K562 (cell line): ENCODE data around the gene LPCAT1. TPM values are rescaled to one million over a fixed set of nuclear protein-coding genes. Genes with fewer than 3 reads are reported as not detected.

Experiments
- ATAC-seq: fragments of 200-7000 bp; cut with Tn5 transposase; 3 replicates; pipeline ENCODE4 v1.9.1; 2020; ENCODE audit warnings: moderate library complexity
- BruUV-seq: library from RNA; stranded (reverse); fragments of 400-500 nt; replicated peaks from 2 replicates; lab custom pipeline; 2021; lab: Mats Ljungman, UMichigan
- CTCF ChIA-PET: fragments of 300-600 bp; formaldehyde crosslinking; extraction: SDS; loops from one replicate; lab custom pipeline; 2021; ENCODE audit warnings: low intra/inter-chr PET ratio; lab: Yijun Ruan, JAX
- POLR2A ChIA-PET: fragments of 300-600, 350-650 bp; sonication (Branson Sonifier 250); formaldehyde crosslinking; extraction: SDS; loops from one replicate; lab custom pipeline; 2021; ENCODE audit warnings: antibody characterized with exemption, inconsistent platforms; lab: Yijun Ruan, JAX
- DNase-seq, 4 experiments: peaks; one replicate each; pipeline versions ENCODE4 v3.0.0 to v3.0.0-alpha.2; 2011 to 2018; ENCODE audit warnings: low spot score in 3 of 4, mixed read lengths in 3 of 4; ENCODE audit errors: extremely low read depth in 1 of 4
- FAIRE-seq: peaks from 2 replicates; lab custom pipeline; 2011; peaks lifted over from hg19 to GRCh38; lab: Jason Lieb, UNC
- H2AFZ ChIP-seq: 2 replicates; pipeline ENCODE4 v1.6.0; 2011; ENCODE audit warnings: low read depth, low read length, control low read depth, inconsistent platforms
- H3K27ac ChIP-seq: fragments of 200-600 bp; 3 replicates; pipeline ENCODE4 v1.8.0; 2011; ENCODE audit warnings: low read depth, mild to moderate bottlenecking, control low read depth, inconsistent platforms, low read length, moderate library complexity, mixed read lengths; ENCODE audit errors: extremely low read depth
- H3K27me3 ChIP-seq, 2 experiments: fragments of 300-600 bp in 1 of 2; 2 replicates in 1 of 2; 3 replicates in 1 of 2; pipeline versions ENCODE4 v1.6.0 to v1.8.0; 2011; ENCODE audit warnings: inconsistent platforms in 2 of 2, low read length in 2 of 2, mild to moderate bottlenecking in 1 of 2, mixed read lengths in 1 of 2, moderate library complexity in 1 of 2; ENCODE audit not compliant: control insufficient read depth in 2 of 2, insufficient read depth in 2 of 2
- H3K36me3 ChIP-seq: fragments of 300-600 bp; 3 replicates; pipeline ENCODE4 v1.8.0; 2011; ENCODE audit warnings: mild to moderate bottlenecking, low read length, inconsistent platforms; ENCODE audit not compliant: control insufficient read depth, insufficient read depth
- H3K4me1 ChIP-seq, 2 experiments: fragments of 200-600 bp in 1 of 2; replicated peaks in 1 of 2; 2 replicates in 1 of 2; 3 replicates in 1 of 2; pipeline versions ENCODE4 v1.5.1 to v1.8.0; 2011; ENCODE audit warnings: inconsistent platforms in 2 of 2, low read length in 2 of 2, mild to moderate bottlenecking in 1 of 2, mixed read lengths in 1 of 2, moderate library complexity in 1 of 2; ENCODE audit not compliant: control insufficient read depth in 2 of 2, insufficient read depth in 2 of 2
- H3K4me2 ChIP-seq: 2 replicates; pipeline ENCODE4 v1.6.1; 2011; ENCODE audit warnings: low read length, control low read depth, inconsistent platforms, mixed read lengths; ENCODE audit not compliant: insufficient read depth
- H3K4me3 ChIP-seq: fragments of 200-600 bp; sonication (generic), shearing (Covaris generic); 2 replicates; pipeline ENCODE4 v1.5.1; 2016; ENCODE audit warnings: control low read depth, inconsistent platforms
- H3K79me2 ChIP-seq: fragments of 200-600 bp; 3 replicates; pipeline ENCODE4 v1.8.0; 2011; ENCODE audit warnings: low read length, inconsistent platforms; ENCODE audit not compliant: control insufficient read depth, insufficient read depth
- H3K9ac ChIP-seq, 2 experiments: 2 replicates each; pipeline versions ENCODE4 v1.6.0 to v1.6.1; 2011; ENCODE audit warnings: low read depth in 2 of 2, low read length in 2 of 2, control low read depth in 1 of 2, inconsistent platforms in 1 of 2, mild to moderate bottlenecking in 1 of 2, mixed read lengths in 1 of 2; ENCODE audit not compliant: insufficient read depth in 1 of 2
- H3K9me1 ChIP-seq: one replicate; pipeline ENCODE4 v1.6.0; 2011; ENCODE audit warnings: inconsistent platforms, mild to moderate bottlenecking, low read length, moderate library complexity; ENCODE audit not compliant: control insufficient read depth, insufficient read depth
- H3K9me3 ChIP-seq: replicated peaks from 2 replicates; pipeline ENCODE4 v1.5.1; 2011; ENCODE audit warnings: low read depth, low read length, inconsistent platforms; ENCODE audit not compliant: control insufficient read depth, insufficient read depth
- H4K20me1 ChIP-seq: replicated peaks from 2 replicates; pipeline ENCODE4 v1.6.1; 2011; ENCODE audit warnings: low read length, inconsistent platforms, mixed read lengths; ENCODE audit not compliant: control insufficient read depth, insufficient read depth
- CBX8 ChIP-seq: fragments of 200-600 bp; sonication (generic); IDR thresholded peaks from 2 replicates; pipeline ENCODE4 v1.6.1; 2012; ENCODE audit warnings: borderline replicate concordance, mixed run types, low read depth, mild to moderate bottlenecking, moderate library complexity, mixed read lengths, low read length, control low read depth, inconsistent platforms; ENCODE audit not compliant: poor library complexity, severe bottlenecking; ENCODE audit errors: extremely low read depth
- CCNT2 ChIP-seq: IDR thresholded peaks from 2 replicates; pipeline ENCODE4 v1.6.1; 2011; ENCODE audit warnings: borderline replicate concordance, low read depth, mild to moderate bottlenecking, moderate library complexity, mixed read lengths, low read length; ENCODE audit not compliant: insufficient read length; ENCODE audit errors: extremely low read depth
- CHCHD3 ChIP-seq: fragments of 250-450 bp; sonication (Bioruptor Pico); IDR thresholded peaks from 2 replicates; pipeline ENCODE4 v2.1.2; 2022; ENCODE audit warnings: mild to moderate bottlenecking
- EWSR1 ChIP-seq: fragments of 450-650 bp; IDR thresholded peaks from 2 replicates; pipeline ENCODE4 v1.6.1; 2018; ENCODE audit warnings: borderline replicate concordance, mild to moderate bottlenecking, low read depth, moderate library complexity; ENCODE audit not compliant: partially characterized antibody
- GABPA ChIP-seq: fragments of 200-800 bp; sonication (Bioruptor generic); conservative IDR thresholded peaks from 2 replicates; pipeline ENCODE4 v1.6.1; 2016; ENCODE audit warnings: low read depth, missing genetic modification characterization, missing compliant biosample characterization
- MYBL2 ChIP-seq, 2 experiments: fragments of 450-650 bp in 1 of 2; sonication (generic) in 1 of 2; formaldehyde crosslinking in 1 of 2; IDR thresholded peaks; 2 replicates each; pipeline versions ENCODE4 v1.6.1 to v1.8.1; 2017 to 2022; ENCODE audit warnings: borderline replicate concordance in 1 of 2, inconsistent platforms in 1 of 2, low read depth in 1 of 2, mild to moderate bottlenecking in 1 of 2, missing genetic modification reagents in 1 of 2, moderate library complexity in 1 of 2
- NCOA4 ChIP-seq: fragments of 450-650 bp; IDR thresholded peaks from 2 replicates; pipeline ENCODE4 v1.6.1; 2018; ENCODE audit warnings: mild to moderate bottlenecking; ENCODE audit not compliant: partially characterized antibody
- PPARD ChIP-seq: fragments of 250-450 bp; sonication (Bioruptor Pico); IDR thresholded peaks from 2 replicates; pipeline ENCODE4 v1.8.0; 2022; ENCODE audit warnings: inconsistent platforms, mild to moderate bottlenecking, moderate library complexity
- PTTG1 ChIP-seq: fragments of 450-650 bp; IDR thresholded peaks from 2 replicates; pipeline ENCODE4 v1.6.1; 2016; ENCODE audit warnings: low read depth, mild to moderate bottlenecking, missing genetic modification characterization, missing compliant biosample characterization
- SMAD3 ChIP-seq: fragments of 450-650 bp; formaldehyde crosslinking; conservative IDR thresholded peaks from 2 replicates; pipeline ENCODE4 v1.4.0; 2020; ENCODE audit warnings: mild to moderate bottlenecking
- TSHZ1 ChIP-seq: fragments of 250-450 bp; sonication (Bioruptor Pico); IDR thresholded peaks from 2 replicates; pipeline ENCODE4 v1.4.0; 2020; ENCODE audit warnings: mild to moderate bottlenecking, moderate library complexity
- ZNF133 ChIP-seq: fragments of 250-450 bp; sonication (Bioruptor Pico); IDR thresholded peaks from 2 replicates; pipeline ENCODE4 v1.4.0; 2020; ENCODE audit warnings: mild to moderate bottlenecking
- WGBS: fragments of 100-300 bp; shearing (Covaris generic); methylation state at CpG from one replicate; pipeline ENCODE4 v1.1.6; 2016; ENCODE audit warnings: low coverage, mixed read lengths; ENCODE audit not compliant: insufficient coverage; ENCODE audit errors: missing lambda C conversion rate; 5-methylcytosine and 5-hydroxymethylcytosine counted together
- in situ Hi-C: fragments of 300-500 bp; cut with MboI; formaldehyde crosslinking; loops from 4 replicates; pipeline ENCODE4 v1.15.0; 2018; ENCODE audit warnings: inconsistent platforms, mixed read lengths
- intact Hi-C: fragments of 100-400 bp; cut with micrococcal nuclease; formaldehyde crosslinking; loops from 2 replicates; pipeline ENCODE4 v1.14.2; 2022
- polyA plus RNA-seq, 8 experiments: library from polyadenylated mRNA; depleted of rRNA in 4 of 8; stranded (reverse) in 5 of 8; unstranded in 3 of 8; fragments of >200 nt; fragmentation: Nextera tagmentation in 2 of 8; fragmentation: Illumina TruSeq in 1 of 8; extraction: Ambion mirVana in 2 of 8; extraction: Trizol in 1 of 8; gene quantifications; 2 replicates each; pipeline versions ENCODE4 v1.2.1 to v1.2.3, GENCODE V29; 2011 to 2014; ENCODE audit warnings: inconsistent platforms in 1 of 8, missing spikeins in 1 of 8
- total RNA-seq, 7 experiments: library from RNA; depleted of rRNA in 6 of 7; stranded (reverse); fragments of >200 nt in 6 of 7; fragmentation: Illumina TruSeq in 2 of 7; extraction: Trizol in 2 of 7; gene quantifications; 2 replicates each; pipeline versions ENCODE4 v1.2.1 to v1.2.3, GENCODE V29; 2011 to 2021; ENCODE audit warnings: low replicate concordance in 1 of 7

The LPCAT1 gene
- total and polyA plus RNA-seq, 9 of the 15 experiments (the other 6 are each of a cell fraction or from before 2014, with no cell fraction given): 0.14 to 18.4 (median 13.9) TPM

GRCh38 chr5:1547655-1548054 lies 23.9 kb upstream of the LPCAT1 start (continued):
- TF ChIP-seq MYBL2 (IDR thresholded peaks at IDR 0.05; ENCODE audit: low read depth): no peak
- no peak for TF ChIP-seq MYBL2 (CRISPR knock-in tag; IDR thresholded peaks at IDR 0.05; ENCODE audit: borderline replicate concordance)
- no peak for TF ChIP-seq SMAD3 (CRISPR knock-in tag)
- no peak for TF ChIP-seq GABPA (tag)
- TF ChIP-seq TSHZ1 (CRISPR knock-in tag): no peak
- no peak for TF ChIP-seq PPARD (CRISPR knock-in tag)
- no peak for TF ChIP-seq ZNF133 (CRISPR knock-in tag)
- TF ChIP-seq NCOA4: no peak

- intact Hi-C loops: no loop called here
- Histone ChIP-seq H3K9me3 (no peaks in the 10 kb centered on the region), H3K27me3 (peaks cover 50 to 69% of the 10 kb centered on the region in 2 experiments), H3K36me3 (no peaks in the 10 kb centered on the region), H3K79me2 (no peaks in the 10 kb centered on the region), H3K4me1 (peaks cover 0 to 7% of the 10 kb centered on the region in 2 experiments; a peak in 2 of 5 replicates), H3K9ac (no peak overlapping the region), H3K4me2 (no peak overlapping the region), H3K4me3 (no peak overlapping the region), H3K27ac (no peak overlapping the region), H4K20me1 (peaks cover 15% of the 10 kb centered on the region), H2AFZ (no peak overlapping the region), H3K9me1 (no peaks in the 10 kb centered on the region)
- POLR2A ChIA-PET: interaction anchor here (1.2 kb wide), 1 partner anchor 11 kb away, joined by 7 read pairs; no protein-coding TSS in a partner anchor
- FAIRE-seq (no peak), ATAC-seq (no peak), DNase-seq (no peak)
- CTCF ChIA-PET: no interaction called here
- 19% methylated on average over 11 of the region's 11 CpGs for WGBS
- in situ Hi-C loops: no loop called here
- no TSS peak for BruUV-seq
- TF ChIP-seq CHCHD3 (CRISPR knock-in tag) (no peak), PTTG1 (tag) (no peak), CCNT2 (no peak), CBX8 (no peak), EWSR1 (no peak)
These were observed 23.5 kb upstream of the LPCAT1 start for GRCh38 chr5:1547236-1547635.
